Measurements from ENCODE around the gene PSG1. TPM values are rescaled to one million over a fixed set of nuclear protein-coding genes. Genes with fewer than 3 reads are reported as not detected.
"Not testable (repeated sequence)": the region's sequence is repeated elsewhere in the genome, so short reads cannot be mapped to it uniquely, and the experiment has no call there.

PSG1 gene
- total RNA-seq, 1 donor from 2014 or later, result not detected

- intact Hi-C loops (cut with DNase I); H3K9me3 ChIP-seq; H3K4me1 ChIP-seq; H3K36me3 ChIP-seq; H3K27me3 ChIP-seq; ATAC-seq; H3K27ac ChIP-seq; H3K4me3 ChIP-seq; DNase-seq: not testable (repeated sequence)
- peak; percentile 16 for TF ChIP-seq CTCF (IDR thresholded peaks at IDR 0.05)
Measured at GRCh38 chr19:42919070-42919756, 39.7 kb upstream of the PSG1 start.

GRCh38 chr19:42918377-42919069 is 39.0 kb upstream of the PSG1 start:
- H3K36me3 ChIP-seq; H3K9me3 ChIP-seq; intact Hi-C loops (cut with DNase I); H3K4me1 ChIP-seq; ATAC-seq; H3K4me3 ChIP-seq; H3K27ac ChIP-seq; H3K27me3 ChIP-seq; DNase-seq: not testable (repeated sequence)

- H3K36me3 ChIP-seq; H3K4me1 ChIP-seq; H3K4me3 ChIP-seq; H3K27ac ChIP-seq; H3K27me3 ChIP-seq; H3K9me3 ChIP-seq; intact Hi-C loops (cut with DNase I); ATAC-seq; DNase-seq: not testable (repeated sequence)
Measured at GRCh38 chr19:42917634-42918033, 38.1 kb upstream of the PSG1 start, which contains the start of gene PSG6. PSG6 (minus strand) TSS chr19:42917894; CDS start chr19:42917792, 102 bp downstream.

GRCh38 chr19:42916931-42917330 is 37.4 kb upstream of the PSG1 start:
- H3K4me3 ChIP-seq; intact Hi-C loops (cut with DNase I); H3K27ac ChIP-seq; H3K27me3 ChIP-seq; H3K4me1 ChIP-seq; DNase-seq; H3K9me3 ChIP-seq; H3K36me3 ChIP-seq; ATAC-seq: not testable (repeated sequence)

- H3K27me3 ChIP-seq; H3K4me3 ChIP-seq; DNase-seq; H3K4me1 ChIP-seq; H3K9me3 ChIP-seq; H3K36me3 ChIP-seq; H3K27ac ChIP-seq; intact Hi-C loops (cut with DNase I); ATAC-seq: not testable (repeated sequence)
Measured at GRCh38 chr19:42913516-42913915, 34.0 kb upstream of the PSG1 start.

- H3K27ac ChIP-seq; H3K4me1 ChIP-seq; H3K9me3 ChIP-seq; DNase-seq; H3K4me3 ChIP-seq; ATAC-seq; H3K27me3 ChIP-seq; intact Hi-C loops (cut with DNase I); H3K36me3 ChIP-seq: not testable (repeated sequence)
Measured at GRCh38 chr19:42912941-42913340, 33.4 kb upstream of the PSG1 start.

- intact Hi-C loops (cut with DNase I); H3K4me3 ChIP-seq; H3K36me3 ChIP-seq; H3K27ac ChIP-seq; DNase-seq; H3K9me3 ChIP-seq; ATAC-seq; H3K27me3 ChIP-seq; H3K4me1 ChIP-seq: not testable (repeated sequence)
Measured at GRCh38 chr19:42911731-42912130, 32.2 kb upstream of the PSG1 start.

GRCh38 chr19:42906162-42906561 is 26.6 kb upstream of the PSG1 start:
- ATAC-seq; H3K4me1 ChIP-seq; H3K4me3 ChIP-seq; H3K36me3 ChIP-seq; H3K9me3 ChIP-seq; H3K27ac ChIP-seq; H3K27me3 ChIP-seq; DNase-seq; intact Hi-C loops (cut with DNase I): not testable (repeated sequence)

- H3K4me3 ChIP-seq, result not testable (repeated sequence)
Measured at GRCh38 chr19:42900561-42900960, 21.0 kb upstream of the PSG1 start.

GRCh38 chr19:42899674-42900073 is 20.2 kb upstream of the PSG1 start:
- H3K27ac ChIP-seq; H3K9me3 ChIP-seq; H3K27me3 ChIP-seq; H3K4me3 ChIP-seq; H3K36me3 ChIP-seq; intact Hi-C loops (cut with DNase I); DNase-seq; H3K4me1 ChIP-seq; ATAC-seq: not testable (repeated sequence)

More at GRCh38 chr19:42900561-42900960, 21.0 kb upstream of the PSG1 start:
- H3K4me1 ChIP-seq; H3K9me3 ChIP-seq; DNase-seq; H3K27me3 ChIP-seq; intact Hi-C loops (cut with DNase I); H3K27ac ChIP-seq; ATAC-seq; H3K36me3 ChIP-seq: not testable (repeated sequence)

- intact Hi-C loops (cut with DNase I); H3K27me3 ChIP-seq; H3K36me3 ChIP-seq; H3K4me1 ChIP-seq; H3K4me3 ChIP-seq; H3K9me3 ChIP-seq; DNase-seq; ATAC-seq; H3K27ac ChIP-seq: not testable (repeated sequence)
Measured at GRCh38 chr19:42899110-42899509, 19.6 kb upstream of the PSG1 start.

GRCh38 chr19:42898656-42899055 is 19.1 kb upstream of the PSG1 start:
- DNase-seq; H3K4me1 ChIP-seq; H3K9me3 ChIP-seq; ATAC-seq; H3K27me3 ChIP-seq; H3K4me3 ChIP-seq; H3K27ac ChIP-seq; intact Hi-C loops (cut with DNase I); H3K36me3 ChIP-seq: not testable (repeated sequence)

- H3K4me1 ChIP-seq; ATAC-seq; H3K9me3 ChIP-seq; H3K4me3 ChIP-seq; intact Hi-C loops (cut with DNase I); H3K27ac ChIP-seq; H3K36me3 ChIP-seq; DNase-seq; H3K27me3 ChIP-seq: not testable (repeated sequence)
Measured at GRCh38 chr19:42897729-42898128, 18.2 kb upstream of the PSG1 start.
